GM04503 (cell line): ENCODE results near the gene NECAP2.
"Not testable (repeated sequence)": the region's sequence is repeated elsewhere in the genome, so short reads cannot be mapped to it uniquely, and the experiment has no call there.

Experiments
- DNase-seq: peaks from one replicate; pipeline ENCODE4 v3.0.0-alpha.2; 2012; ENCODE audit warnings: low read depth

The NECAP2 gene

GRCh38 chr1:16430606-16431005 lies 9.9 kb upstream of the NECAP2 start:
- DNase-seq, result no peak

- no peak for DNase-seq
Measured at GRCh38 chr1:16433030-16433429, 7.5 kb upstream of the NECAP2 start.

GRCh38 chr1:16434007-16434406 lies 6.5 kb upstream of the NECAP2 start:
- no peak for DNase-seq

GRCh38 chr1:16434501-16434900 lies 6.0 kb upstream of the NECAP2 start:
- no peak for DNase-seq

GRCh38 chr1:16436946-16437474 lies 3.5 kb upstream of the NECAP2 start, which contains the start of gene SPATA21:
Gene SPATA21, minus strand, starts transcription at chr1:16437424. Its CDS starts 6,053 bp downstream, at chr1:16431371.
- no peak for DNase-seq

- DNase-seq, result no peak
Measured at GRCh38 chr1:16438516-16438915, 2.0 kb upstream of the NECAP2 start.

GRCh38 chr1:16438924-16439323 lies 1.6 kb upstream of the NECAP2 start:
- DNase-seq, result no peak

- DNase-seq, result no peak
Measured at GRCh38 chr1:16440131-16440469, 424 bp upstream of the NECAP2 start.

- peak; percentile 10 for DNase-seq
Measured at GRCh38 chr1:16441282-16441665, 750 bp downstream of the NECAP2 start.

GRCh38 chr1:16442265-16442664 lies 1.7 kb downstream of the NECAP2 start:
- no peak for DNase-seq

- no peak for DNase-seq
Measured at GRCh38 chr1:16442941-16443340, 2.4 kb downstream of the NECAP2 start.

- DNase-seq, result no peak
Measured at GRCh38 chr1:16443975-16444770, 3.6 kb downstream of the NECAP2 start.

- DNase-seq, result no peak
Measured at GRCh38 chr1:16445052-16445451, 4.5 kb downstream of the NECAP2 start.

GRCh38 chr1:16446116-16446515 lies 5.6 kb downstream of the NECAP2 start:
- no peak for DNase-seq

GRCh38 chr1:16447641-16448040 lies 7.1 kb downstream of the NECAP2 start:
- no peak for DNase-seq

GRCh38 chr1:16449065-16449464 lies 8.5 kb downstream of the NECAP2 start:
- no peak for DNase-seq

GRCh38 chr1:16449666-16450065 lies 9.1 kb downstream of the NECAP2 start:
- no peak for DNase-seq

GRCh38 chr1:16450863-16451481 lies 10.4 kb downstream of the NECAP2 start:
- no peak for DNase-seq

GRCh38 chr1:16451841-16452528 lies 11.5 kb downstream of the NECAP2 start:
- DNase-seq, result no peak

GRCh38 chr1:16454909-16455308 lies 14.4 kb downstream of the NECAP2 start:
- DNase-seq, result not testable (repeated sequence)

GRCh38 chr1:16456151-16456550 lies 15.6 kb downstream of the NECAP2 start:
- not testable (repeated sequence) for DNase-seq

- DNase-seq, result no peak
Measured at GRCh38 chr1:16458831-16459230, 18.3 kb downstream of the NECAP2 start.
